GM12874 (cell line): Measurements from ENCODE around the gene ZNF521.

Experiments used
- TF ChIP-seq, protein P1 (sequence below): IDR thresholded peaks from 2 replicates; pipeline ENCODE4 v1.5.1; 2011; ENCODE audit warnings: low read depth, mild to moderate bottlenecking, control low read depth, low read length, moderate library complexity; ENCODE audit not compliant: insufficient read depth

The ZNF521 gene

DNA sequence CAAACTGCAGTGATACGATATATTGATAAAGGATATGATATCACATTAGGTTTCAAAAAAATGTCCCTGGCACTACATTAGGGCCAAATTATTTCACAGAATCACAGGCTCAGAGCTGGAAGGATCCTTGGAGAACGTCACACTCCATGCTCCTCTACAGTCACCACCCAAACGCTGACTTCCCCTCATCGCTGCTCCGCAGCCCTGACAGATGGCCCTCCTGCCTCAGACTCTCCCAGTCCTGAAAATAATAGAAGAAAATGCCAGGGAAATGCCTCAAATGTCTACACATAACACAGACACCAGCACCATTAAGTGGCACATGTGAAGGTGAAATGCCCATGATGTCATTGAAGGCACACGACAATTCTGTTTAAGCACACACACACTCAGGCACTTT lies 72.0 kb downstream of the ZNF521 start:
- TF ChIP-seq, protein P1, sequence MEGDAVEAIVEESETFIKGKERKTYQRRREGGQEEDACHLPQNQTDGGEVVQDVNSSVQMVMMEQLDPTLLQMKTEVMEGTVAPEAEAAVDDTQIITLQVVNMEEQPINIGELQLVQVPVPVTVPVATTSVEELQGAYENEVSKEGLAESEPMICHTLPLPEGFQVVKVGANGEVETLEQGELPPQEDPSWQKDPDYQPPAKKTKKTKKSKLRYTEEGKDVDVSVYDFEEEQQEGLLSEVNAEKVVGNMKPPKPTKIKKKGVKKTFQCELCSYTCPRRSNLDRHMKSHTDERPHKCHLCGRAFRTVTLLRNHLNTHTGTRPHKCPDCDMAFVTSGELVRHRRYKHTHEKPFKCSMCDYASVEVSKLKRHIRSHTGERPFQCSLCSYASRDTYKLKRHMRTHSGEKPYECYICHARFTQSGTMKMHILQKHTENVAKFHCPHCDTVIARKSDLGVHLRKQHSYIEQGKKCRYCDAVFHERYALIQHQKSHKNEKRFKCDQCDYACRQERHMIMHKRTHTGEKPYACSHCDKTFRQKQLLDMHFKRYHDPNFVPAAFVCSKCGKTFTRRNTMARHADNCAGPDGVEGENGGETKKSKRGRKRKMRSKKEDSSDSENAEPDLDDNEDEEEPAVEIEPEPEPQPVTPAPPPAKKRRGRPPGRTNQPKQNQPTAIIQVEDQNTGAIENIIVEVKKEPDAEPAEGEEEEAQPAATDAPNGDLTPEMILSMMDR: no peak

DNA sequence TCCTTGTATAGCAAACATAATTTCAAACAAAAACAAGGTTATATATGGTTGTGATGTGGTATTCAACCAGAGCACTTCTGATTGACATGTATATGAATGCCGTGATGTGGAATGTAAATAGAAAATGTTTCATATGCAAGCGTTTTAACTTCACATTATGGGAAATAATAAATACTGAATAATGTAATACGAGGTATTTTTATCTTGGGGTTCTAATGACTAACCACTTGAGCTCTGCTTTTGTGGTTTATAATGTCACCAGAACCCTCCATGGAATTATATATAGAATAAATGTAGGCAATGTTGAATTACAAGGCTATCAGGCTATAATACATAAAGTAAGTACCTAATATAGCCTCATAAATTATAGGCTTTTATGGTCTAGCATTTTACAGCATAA lies 72.4 kb downstream of the ZNF521 start:
- TF ChIP-seq, protein P1: no peak

DNA sequence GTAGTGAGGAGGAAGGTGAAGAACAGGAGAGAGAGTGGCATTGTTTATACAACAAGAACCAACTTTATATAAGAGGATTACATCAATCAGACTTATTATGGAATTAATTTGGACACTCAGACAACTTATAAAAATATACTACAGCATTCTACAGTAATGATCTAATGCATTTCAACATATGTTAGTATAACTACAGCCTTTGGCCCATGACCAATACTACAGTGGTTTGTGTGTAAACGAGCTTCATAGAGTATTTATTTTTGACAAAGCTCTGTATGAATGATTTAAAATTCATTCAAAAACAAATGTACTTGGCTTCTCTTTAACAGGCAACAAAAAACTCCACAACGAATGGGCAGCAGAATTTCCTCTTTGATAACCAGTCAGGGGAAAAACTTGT lies 72.8 kb downstream of the ZNF521 start:
- TF ChIP-seq, protein P1: no peak

DNA sequence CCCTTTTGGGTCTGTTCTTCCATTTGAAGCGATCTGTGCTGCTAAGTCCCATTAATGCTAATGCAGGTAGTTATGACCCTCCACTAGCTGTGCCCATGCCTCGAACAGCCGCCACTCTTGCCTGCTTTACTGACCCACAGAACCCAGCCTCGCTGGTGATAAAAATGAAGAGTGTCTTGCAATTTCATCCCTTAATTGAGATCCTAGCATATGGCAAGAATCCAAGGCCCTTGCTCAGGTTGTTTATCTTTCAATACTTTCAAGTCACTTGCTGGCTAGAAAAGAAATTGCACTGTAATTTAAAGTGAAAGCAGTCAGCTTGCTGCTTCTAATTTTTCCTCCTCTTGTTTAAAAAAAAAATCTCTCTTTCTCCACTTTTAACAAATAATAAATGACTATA lies 73.6 kb downstream of the ZNF521 start:
- TF ChIP-seq, protein P1: no peak

DNA sequence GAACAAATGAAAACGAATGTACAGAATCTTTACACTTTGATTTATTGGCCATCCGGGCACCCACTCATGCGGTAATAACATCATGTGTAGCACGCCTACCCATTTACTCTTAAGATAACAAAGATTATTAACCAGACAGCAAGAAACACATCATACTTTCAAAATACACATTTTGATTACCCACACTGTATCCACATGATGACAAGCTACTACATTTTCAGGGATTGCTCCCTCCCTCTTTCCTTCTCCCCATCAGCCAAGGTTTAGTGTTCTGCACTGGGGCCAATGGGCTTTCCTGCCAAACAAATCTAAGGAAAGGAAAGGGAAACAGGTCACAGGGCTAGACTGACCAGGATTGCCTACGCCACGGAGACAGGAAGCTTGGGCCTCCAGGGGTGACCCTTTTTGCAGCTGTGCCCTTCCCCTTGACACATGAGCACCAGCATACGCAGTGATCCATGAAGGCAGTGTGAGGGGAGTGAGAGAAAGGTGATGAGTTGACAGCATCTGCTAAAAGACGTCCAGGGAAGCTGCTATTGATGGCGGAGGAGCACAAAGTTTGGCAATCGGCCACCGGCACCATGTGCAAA lies 76.5 kb downstream of the ZNF521 start:
- TF ChIP-seq, protein P1: no peak

DNA sequence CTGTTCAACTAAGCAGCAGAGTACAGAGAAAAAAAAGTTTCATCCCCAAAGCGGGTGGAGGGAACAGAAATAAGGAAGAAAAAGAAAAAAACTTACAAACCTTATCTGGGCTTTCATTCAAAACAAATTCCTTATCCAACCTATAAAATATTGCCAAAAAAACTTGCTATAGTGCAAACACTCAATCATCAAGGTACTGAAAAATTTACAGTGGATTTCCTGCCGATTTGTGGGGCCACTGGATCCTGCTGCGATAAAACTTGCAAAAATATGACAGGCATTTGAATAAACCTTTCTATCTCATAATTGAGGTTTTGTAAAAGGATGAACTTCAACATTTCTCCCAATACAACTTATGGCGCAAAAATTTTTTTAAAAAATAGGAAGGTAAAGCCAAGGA lies 77.0 kb downstream of the ZNF521 start:
- TF ChIP-seq, protein P1: no peak

DNA sequence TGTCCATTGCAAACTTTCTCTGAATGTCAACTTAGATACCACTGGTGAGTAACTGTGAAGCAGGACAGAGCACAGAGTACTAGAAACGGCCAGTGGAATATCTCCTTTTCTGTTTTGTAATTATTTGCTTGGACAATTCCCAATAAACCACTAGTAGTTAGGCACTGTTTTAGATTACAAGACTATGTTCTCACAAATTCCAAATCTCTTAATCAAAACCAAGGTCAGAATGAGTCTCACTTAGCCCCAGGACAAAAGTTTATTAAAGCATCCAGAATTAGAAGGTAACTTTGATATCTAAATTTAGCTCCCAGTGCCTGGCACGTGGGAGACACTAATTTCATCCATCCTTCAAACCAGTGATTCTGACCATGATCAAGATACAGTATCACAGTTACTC lies 89.0 kb downstream of the ZNF521 start:
- TF ChIP-seq, protein P1: no peak
